H1 (cell line): Measurements from ENCODE around the gene PEPD. TPM values are rescaled to one million over a fixed set of nuclear protein-coding genes. Genes with fewer than 3 reads are reported as not detected.

Source experiments
- CTCF ChIA-PET: fragments of 300-600 bp; sonication (Branson Sonifier 250); formaldehyde crosslinking; loops from one replicate; lab custom pipeline; 2021; ENCODE audit not compliant: partially characterized antibody; lab: Charles Lee
- POLR2A ChIA-PET: fragments of 300-600 bp; sonication (Branson Sonifier 250); formaldehyde crosslinking; loops from one replicate; lab custom pipeline; 2021; ENCODE audit warnings: inconsistent platforms; ENCODE audit not compliant: partially characterized antibody; lab: Charles Lee
- DNase-seq, 2 experiments: peaks; one replicate each; pipeline versions ENCODE4 v3.0.0 to v3.0.0-alpha.2; 2010 to 2022; ENCODE audit warnings: low spot score in 2 of 2, low read depth in 1 of 2, mixed read lengths in 1 of 2
- FAIRE-seq: peaks from 2 replicates; lab custom pipeline; 2011; peaks lifted over from hg19 to GRCh38; lab: Jason Lieb, UNC
- H2AFZ ChIP-seq: 2 replicates; pipeline ENCODE4 v1.8.1; 2012; ENCODE audit warnings: low read length, inconsistent platforms
- H2AK5ac ChIP-seq: 2 replicates; pipeline ENCODE4 v1.6.1; 2013; ENCODE audit warnings: low read depth, low read length
- H2BK120ac ChIP-seq: replicated peaks from 2 replicates; pipeline ENCODE3; 2013; ENCODE audit warnings: low read depth, low read length, inconsistent platforms
- H2BK12ac ChIP-seq: 2 replicates; pipeline ENCODE4 v1.6.1; 2013; ENCODE audit warnings: low read depth, low read length
- H2BK15ac ChIP-seq: 2 replicates; pipeline ENCODE4 v1.6.1; 2013; ENCODE audit warnings: low read length
- H2BK20ac ChIP-seq: 2 replicates; pipeline ENCODE4 v1.6.1; 2013; ENCODE audit warnings: low read length
- H2BK5ac ChIP-seq: 2 replicates; pipeline ENCODE4 v1.6.1; 2013; ENCODE audit warnings: low read depth, low read length
- H3K14ac ChIP-seq: 2 replicates; pipeline ENCODE4 v1.6.1; 2013; ENCODE audit warnings: inconsistent platforms; ENCODE audit not compliant: insufficient read length
- H3K18ac ChIP-seq: 2 replicates; pipeline ENCODE4 v1.6.1; 2013; ENCODE audit warnings: low read length; ENCODE audit errors: extremely low read depth
- H3K23ac ChIP-seq: 2 replicates; pipeline ENCODE4 v1.6.1; 2013; ENCODE audit warnings: inconsistent platforms; ENCODE audit not compliant: insufficient read length
- H3K23me2 ChIP-seq: 2 replicates; pipeline ENCODE4 v1.6.1; 2013; ENCODE audit warnings: low read depth, low read length
- H3K27ac ChIP-seq: 2 replicates; pipeline ENCODE4 v1.6.1; 2011; ENCODE audit warnings: low read depth, low read length, inconsistent platforms
- H3K27me3 ChIP-seq, 4 experiments: replicated peaks in 1 of 4; 1 replicate in 1 of 4; 2 replicates in 3 of 4; pipeline versions ENCODE4 v1.6.1 to v1.8.1; 2011 to 2013; ENCODE audit warnings: low read length in 3 of 4, mild to moderate bottlenecking in 3 of 4, inconsistent platforms in 2 of 4, mixed read lengths in 2 of 4, moderate library complexity in 1 of 4; ENCODE audit not compliant: control insufficient read depth in 3 of 4, insufficient read depth in 3 of 4; ENCODE audit errors: extremely low read depth in 1 of 4
- H3K36me3 ChIP-seq, 4 experiments: 2 replicates each; pipeline versions ENCODE4 v1.6.1 to v1.8.1; 2011 to 2013; ENCODE audit warnings: mild to moderate bottlenecking in 4 of 4, low read length in 3 of 4, moderate library complexity in 2 of 4, control low read depth in 1 of 4, inconsistent platforms in 1 of 4; ENCODE audit not compliant: insufficient read depth in 4 of 4, control insufficient read depth in 2 of 4
- H3K4ac ChIP-seq: replicated peaks from 2 replicates; pipeline ENCODE3; 2013; ENCODE audit warnings: low read length, low read depth, mixed read lengths, inconsistent platforms; ENCODE audit not compliant: insufficient read length
- H3K4me1 ChIP-seq, 4 experiments: replicated peaks in 1 of 4; 1 replicate in 1 of 4; 2 replicates in 3 of 4; pipeline versions ENCODE4 v1.6.1 to v1.8.1; 2011 to 2013; ENCODE audit warnings: low read length in 3 of 4, inconsistent platforms in 2 of 4, mixed read lengths in 1 of 4; ENCODE audit not compliant: insufficient read depth in 4 of 4, control insufficient read depth in 3 of 4
- H3K4me2 ChIP-seq, 2 experiments: 2 replicates each; pipeline versions ENCODE4 v1.6.1 to v1.8.1; 2011 to 2013; ENCODE audit warnings: low read depth in 2 of 2, low read length in 2 of 2, control low read depth in 1 of 2, inconsistent platforms in 1 of 2, mild to moderate bottlenecking in 1 of 2; ENCODE audit not compliant: insufficient read depth in 1 of 2
- H3K4me3 ChIP-seq, 4 experiments: fragments of 200-600, 300-600 bp in 1 of 4; sonication (generic), shearing (Covaris generic), sonication (Bioruptor Twin) in 1 of 4; 2 replicates each; pipeline versions ENCODE4 v1.5.1 to v1.8.1; 2011 to 2016; ENCODE audit warnings: low read length in 4 of 4, low read depth in 3 of 4, control low read depth in 2 of 4, inconsistent platforms in 2 of 4, mild to moderate bottlenecking in 2 of 4, mixed read lengths in 1 of 4, moderate library complexity in 1 of 4; ENCODE audit not compliant: insufficient read depth in 2 of 4; ENCODE audit errors: extremely low read depth in 1 of 4
- H3K56ac ChIP-seq: replicated peaks from 2 replicates; pipeline ENCODE3; 2013; ENCODE audit warnings: low read depth, mild to moderate bottlenecking, mixed read lengths, low read length, inconsistent platforms; ENCODE audit not compliant: insufficient read length
- H3K79me1 ChIP-seq: 2 replicates; pipeline ENCODE4 v1.6.1; 2013; ENCODE audit warnings: low read depth, low read length, control low read depth
- H3K79me2 ChIP-seq, 2 experiments: 2 replicates each; pipeline versions ENCODE4 v1.6.1 to v1.8.1; 2012 to 2013; ENCODE audit warnings: low read length in 2 of 2, mild to moderate bottlenecking in 2 of 2, inconsistent platforms in 1 of 2; ENCODE audit not compliant: insufficient read depth in 2 of 2, control insufficient read depth in 1 of 2
- H3K9ac ChIP-seq, 4 experiments: replicated peaks in 1 of 4; 1 replicate in 1 of 4; 2 replicates in 3 of 4; pipeline versions ENCODE4 v1.6.1 to v1.8.1; 2011 to 2013; ENCODE audit warnings: low read depth in 3 of 4, low read length in 3 of 4, control low read depth in 2 of 4, mild to moderate bottlenecking in 2 of 4, moderate library complexity in 2 of 4, inconsistent platforms in 1 of 4; ENCODE audit errors: extremely low read depth in 1 of 4
- H3K9me3 ChIP-seq, 2 experiments: 2 replicates each; pipeline versions ENCODE4 v1.6.1 to v1.8.1; 2012 to 2013; ENCODE audit warnings: mild to moderate bottlenecking in 2 of 2, moderate library complexity in 2 of 2, control low read depth in 1 of 2, inconsistent platforms in 1 of 2, low read depth in 1 of 2, low read length in 1 of 2, mixed read lengths in 1 of 2; ENCODE audit not compliant: insufficient read depth in 2 of 2
- H4K20me1 ChIP-seq, 2 experiments: replicated peaks in 1 of 2; 2 replicates each; pipeline versions ENCODE3 to v1.8.1; 2011 to 2013; ENCODE audit warnings: inconsistent platforms in 2 of 2, low read length in 2 of 2, mild to moderate bottlenecking in 1 of 2; ENCODE audit not compliant: insufficient read depth in 2 of 2, control insufficient read depth in 1 of 2
- H4K5ac ChIP-seq: 2 replicates; pipeline ENCODE4 v1.6.1; 2013; ENCODE audit warnings: low read length, low read depth, mixed read lengths, inconsistent platforms; ENCODE audit not compliant: insufficient read length
- H4K8ac ChIP-seq: 2 replicates; pipeline ENCODE4 v1.8.0; 2013; ENCODE audit warnings: mild to moderate bottlenecking, moderate library complexity, low read length, inconsistent platforms; ENCODE audit not compliant: insufficient read depth; ENCODE audit errors: extremely low read depth
- H4K91ac ChIP-seq: replicated peaks from 2 replicates; pipeline ENCODE3; 2013; ENCODE audit warnings: low read length, mixed read lengths, inconsistent platforms; ENCODE audit not compliant: insufficient read length
- CBX8 ChIP-seq: fragments of 300-800, 300-1000 bp; sonication (generic); IDR thresholded peaks from 2 replicates; pipeline ENCODE4 v1.7.1; 2016; ENCODE audit warnings: low read depth, low read length, borderline replicate concordance
- CHD2 ChIP-seq: IDR thresholded peaks from 2 replicates; pipeline ENCODE4 v1.6.1; 2012; ENCODE audit warnings: low read length, improper control_type of control experiment
- CTCF ChIP-seq, 3 experiments: IDR thresholded peaks; 1 replicate in 2 of 3; 2 replicates in 1 of 3; pipeline versions ENCODE4 v1.5.1 to v1.6.1; 2011; ENCODE audit warnings: low read length in 3 of 3, mild to moderate bottlenecking in 3 of 3, inconsistent platforms in 2 of 3, low read depth in 1 of 3, moderate library complexity in 1 of 3; ENCODE audit not compliant: insufficient read depth in 1 of 3; ENCODE audit errors: control extremely low read depth in 1 of 3
- NRF1 ChIP-seq: IDR thresholded peaks from 2 replicates; pipeline ENCODE4 v1.6.1; 2011; ENCODE audit warnings: mild to moderate bottlenecking, low read depth, low read length, improper control_type of control experiment
- RBBP5 ChIP-seq: IDR thresholded peaks from 2 replicates; pipeline ENCODE4 v1.7.1; 2012; ENCODE audit warnings: low read depth, mild to moderate bottlenecking, inconsistent platforms, low read length, moderate library complexity, borderline replicate concordance
- RXRA ChIP-seq: IDR thresholded peaks from 2 replicates; pipeline ENCODE4 v1.6.1; 2011; ENCODE audit warnings: low read depth, mild to moderate bottlenecking, low read length, moderate library complexity; ENCODE audit not compliant: insufficient read depth
- TBP ChIP-seq: IDR thresholded peaks from 2 replicates; pipeline ENCODE4 v1.6.1; 2011; ENCODE audit warnings: low read depth, low read length, improper control_type of control experiment
- YY1 ChIP-seq: IDR thresholded peaks from 2 replicates; pipeline ENCODE4 v1.6.1; 2011; ENCODE audit warnings: low read depth, mild to moderate bottlenecking, low read length
- WGBS, 2 experiments: shearing (Covaris generic) in 1 of 2; methylation state at CpG; one replicate each; pipeline versions ENCODE4 v1.1.6 to v1.1.7; 2013 to 2015; ENCODE audit warnings: low lambda C conversion rate in 2 of 2, mixed read lengths in 2 of 2, inconsistent platforms in 1 of 2, low coverage in 1 of 2, missing lambda C conversion rate in 1 of 2; ENCODE audit not compliant: insufficient replicate concordance in 2 of 2, insufficient coverage in 1 of 2, insufficient read length in 1 of 2; ENCODE audit errors: extremely low coverage in 1 of 2, missing lambda C conversion rate in 1 of 2; 5-methylcytosine and 5-hydroxymethylcytosine counted together
- polyA plus RNA-seq, 7 experiments: library from polyadenylated mRNA; depleted of rRNA in 3 of 7; stranded (reverse) in 5 of 7; unstranded in 2 of 7; fragments of >200 nt in 5 of 7; fragments of 200-250 nt in 2 of 7; gene quantifications; 1 replicate in 5 of 7; 2 replicates in 1 of 7; 4 replicates in 1 of 7; pipeline versions ENCODE4 v1.2.1 to v1.2.3, GENCODE V29; 2011 to 2013; ENCODE audit warnings: missing spikeins in 2 of 7, mixed read lengths in 2 of 7
- total RNA-seq: library from RNA; stranded (reverse); fragmentation: NEBNext Ultra II Directional; extraction: Animal tissue kit (Norgen Biotek cat#: 25700); gene quantifications from 2 replicates; pipeline ENCODE4 v1.2.1, GENCODE V29; 2021
- TF ChIP-seq, protein P1 (sequence below): IDR thresholded peaks from 2 replicates; pipeline ENCODE4 v1.6.1; 2011; ENCODE audit warnings: low read depth, mild to moderate bottlenecking, low read length; ENCODE audit not compliant: insufficient read depth
- TF ChIP-seq, protein P2 (sequence below): IDR thresholded peaks from 2 replicates; pipeline ENCODE4 v1.6.1; 2012; ENCODE audit warnings: inconsistent platforms

The PEPD gene
- total and polyA plus RNA-seq, 2 of the 8 experiments (the other 6 are each of a cell fraction or from before 2014, with no cell fraction given): 84.1 to 178 TPM

- Histone ChIP-seq H3K23ac (no peak overlapping the region), H2AFZ (no peak overlapping the region), H2BK20ac (no peak overlapping the region), H3K9ac (no peak overlapping the region), H3K4me3 (no peak overlapping the region), H3K9me3 (no peaks in the 10 kb centered on the region), H3K4me2 (no peak overlapping the region), H3K18ac (no peak overlapping the region), H3K79me2 (peaks cover 0 to 15% of the 10 kb centered on the region in 2 experiments; a peak in 3 of 4 replicates), H3K4me1 (peaks cover 0 to 15% (median 7%) of the 10 kb centered on the region in 4 experiments; a peak in 6 of 7 replicates), H2AK5ac (no peak overlapping the region), H3K4ac (no peak overlapping the region), H3K27me3 (no peaks in the 10 kb centered on the region; a peak in 1 of 7 replicates), H3K27ac (no peak overlapping the region), H3K56ac (no peak overlapping the region), H2BK12ac (peak overlapping the region; percentile 4; the same call in 1 of the 2 replicates), H3K23me2 (peaks cover 14% of the 10 kb centered on the region; the same call in 1 of the 2 replicates), H2BK15ac (no peak overlapping the region), H4K5ac (no peak overlapping the region), H2BK120ac (no peak overlapping the region), H4K8ac (no peak overlapping the region; the same call in 1 of the 2 replicates), H2BK5ac (no peak overlapping the region), H3K79me1 (peaks cover 28% of the 10 kb centered on the region), H3K36me3 (no peaks in the 10 kb centered on the region; a peak in 2 of 8 replicates), H4K91ac (no peak overlapping the region), H3K14ac (no peak overlapping the region), H4K20me1 (peaks cover 4 to 26% of the 10 kb centered on the region in 2 experiments)
- DNase-seq (no peak), FAIRE-seq (no peak)
- POLR2A ChIA-PET: no interaction called here
- WGBS, 2 experiments: 88% methylated on average over 15 of the region's 15 CpGs; no CpG with 5 or more reads in 1 of the 2 experiments
- CTCF ChIA-PET: interaction anchor here (1.7 kb wide), 1 partner anchor 42 kb away, joined by 4 read pairs; no protein-coding TSS in a partner anchor
- TF ChIP-seq YY1 (no peak), CBX8 (no peak), CTCF (IDR thresholded peaks at IDR 0.05; ENCODE audit: control extremely low read depth in 1 of 3, insufficient read depth in 1 of 3, low read depth in 1 of 3, low read length in 3 of 3) (no peak), NRF1 (no peak), CHD2 (no peak), RXRA (no peak), TBP (no peak), RBBP5 (no peak)
- TF ChIP-seq, protein P1, sequence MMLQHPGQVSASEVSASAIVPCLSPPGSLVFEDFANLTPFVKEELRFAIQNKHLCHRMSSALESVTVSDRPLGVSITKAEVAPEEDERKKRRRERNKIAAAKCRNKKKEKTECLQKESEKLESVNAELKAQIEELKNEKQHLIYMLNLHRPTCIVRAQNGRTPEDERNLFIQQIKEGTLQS: no peak
- TF ChIP-seq, protein P2, sequence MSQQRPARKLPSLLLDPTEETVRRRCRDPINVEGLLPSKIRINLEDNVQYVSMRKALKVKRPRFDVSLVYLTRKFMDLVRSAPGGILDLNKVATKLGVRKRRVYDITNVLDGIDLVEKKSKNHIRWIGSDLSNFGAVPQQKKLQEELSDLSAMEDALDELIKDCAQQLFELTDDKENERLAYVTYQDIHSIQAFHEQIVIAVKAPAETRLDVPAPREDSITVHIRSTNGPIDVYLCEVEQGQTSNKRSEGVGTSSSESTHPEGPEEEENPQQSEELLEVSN: no peak
Observed at GRCh38 chr19:33509774-33510173, 11.8 kb downstream of the PEPD start.
